HCT116 (cell line): ENCODE data around the gene KCNG1. TPM values are rescaled to one million over a fixed set of nuclear protein-coding genes. Genes with fewer than 3 reads are reported as not detected.

Source experiments
- ATAC-seq: fragments of 200-7000 bp; cut with Tn5 transposase; 2 replicates; pipeline ENCODE4 v1.9.1; 2020; ENCODE audit warnings: mild to moderate bottlenecking, moderate library complexity
- BruUV-seq: library from RNA; stranded (reverse); fragments of 400-500 nt; replicated peaks from 2 replicates; lab custom pipeline; 2021; lab: Mats Ljungman, UMichigan
- CTCF ChIA-PET: fragments of 300-600 bp; sonication (Branson Sonifier 250); formaldehyde crosslinking; loops from one replicate; lab custom pipeline; 2021; ENCODE audit warnings: antibody characterized with exemption; lab: Charles Lee
- POLR2A ChIA-PET: fragments of 300-600, 350-600 bp; sonication (Branson Sonifier 250); formaldehyde crosslinking; loops from one replicate; lab custom pipeline; 2021; ENCODE audit warnings: antibody characterized with exemption; lab: Charles Lee
- RAD21 ChIA-PET, 2 experiments: fragments of 300-600 bp; sonication (Branson Sonifier 250); formaldehyde crosslinking; loops; one replicate each; lab custom pipeline; 2023; ENCODE audit warnings: low total read pairs in 2 of 2; ENCODE audit not compliant: uncharacterized antibody in 2 of 2, unreplicated experiment in 2 of 2, low non-redundant PET in 1 of 2; lab: Charles Lee
- DNase-seq: peaks from one replicate; pipeline ENCODE4 v3.0.0-alpha.2; 2010; ENCODE audit warnings: low read depth, low spot score
- H2AFZ ChIP-seq: fragments of 200-600 bp; shearing (Covaris generic), sonication (generic); 2 replicates; pipeline ENCODE4 v1.6.1; 2017; ENCODE audit warnings: low read depth, mixed run types, mixed read lengths, antibody characterized with exemption, low read length; ENCODE audit not compliant: poor library complexity, severe bottlenecking
- H3K27ac ChIP-seq: 2 replicates; pipeline ENCODE4 v1.5.1; 2012; ENCODE audit warnings: low read depth, low read length
- H3K27me3 ChIP-seq: fragments of 200-600 bp; sonication (generic); 2 replicates; pipeline ENCODE4 v1.6.1; 2016; ENCODE audit warnings: mixed run types, low read length, mixed read lengths; ENCODE audit not compliant: insufficient read depth
- H3K36me3 ChIP-seq, 2 experiments: fragments of 200-500 bp in 1 of 2; fragments of 200-600 bp in 1 of 2; sonication (Bioruptor generic) in 1 of 2; sonication (generic) in 1 of 2; 2 replicates each; pipeline versions ENCODE4 v1.5.1 to v1.6.1; 2014 to 2016; ENCODE audit warnings: low read length in 2 of 2, inconsistent platforms in 1 of 2, mixed read lengths in 1 of 2, mixed run types in 1 of 2; ENCODE audit not compliant: insufficient read depth in 2 of 2, control insufficient read depth in 1 of 2
- H3K4me1 ChIP-seq, 2 experiments: fragments of 200-600 bp in 1 of 2; sonication (generic) in 1 of 2; 2 replicates each; pipeline versions ENCODE4 v1.5.1 to v1.6.1; 2012 to 2017; ENCODE audit warnings: low read length in 2 of 2, inconsistent platforms in 1 of 2, mild to moderate bottlenecking in 1 of 2, mixed read lengths in 1 of 2, mixed run types in 1 of 2, moderate library complexity in 1 of 2; ENCODE audit not compliant: insufficient read depth in 2 of 2, control insufficient read depth in 1 of 2
- H3K4me2 ChIP-seq: fragments of 200-600 bp; sonication (generic); 2 replicates; pipeline ENCODE4 v1.6.1; 2017; ENCODE audit warnings: mixed run types, low read length, mixed read lengths
- H3K4me3 ChIP-seq, 2 experiments: fragments of 200-600 bp in 1 of 2; sonication (generic) in 1 of 2; replicated peaks in 1 of 2; 2 replicates each; pipeline ENCODE4 v1.5.1; 2011 to 2016; ENCODE audit warnings: low read length in 2 of 2, control low read depth in 1 of 2, low read depth in 1 of 2, mild to moderate bottlenecking in 1 of 2, mixed read lengths in 1 of 2, mixed run types in 1 of 2
- H3K79me2 ChIP-seq: fragments of 200-600 bp; sonication (generic); 2 replicates; pipeline ENCODE4 v1.6.1; 2017; ENCODE audit warnings: mild to moderate bottlenecking, mixed run types, low read length, moderate library complexity, mixed read lengths; ENCODE audit not compliant: insufficient read depth
- H3K9ac ChIP-seq: fragments of 200-600 bp; sonication (generic); 2 replicates; pipeline ENCODE4 v1.6.1; 2016; ENCODE audit warnings: low read length, mixed read lengths
- H3K9me2 ChIP-seq: fragments of 200-600 bp; sonication (generic), shearing (Covaris generic); 2 replicates; pipeline ENCODE4 v1.6.1; 2017; ENCODE audit warnings: mixed run types, mild to moderate bottlenecking, moderate library complexity; ENCODE audit not compliant: insufficient read depth
- H3K9me3 ChIP-seq, 2 experiments: fragments of 200-500 bp in 1 of 2; fragments of 200-600 bp in 1 of 2; sonication (Bioruptor generic) in 1 of 2; sonication (generic) in 1 of 2; 2 replicates each; pipeline ENCODE4 v1.6.1; 2014 to 2017; ENCODE audit warnings: low read length in 2 of 2, mixed read lengths in 2 of 2, inconsistent platforms in 1 of 2, low read depth in 1 of 2, mild to moderate bottlenecking in 1 of 2, mixed run types in 1 of 2, moderate library complexity in 1 of 2; ENCODE audit not compliant: control insufficient read depth in 1 of 2, insufficient read depth in 1 of 2
- H4K20me1 ChIP-seq: fragments of 200-600 bp; sonication (generic), shearing (Covaris generic); 2 replicates; pipeline ENCODE4 v1.6.1; 2017; ENCODE audit warnings: mixed run types, mild to moderate bottlenecking, moderate library complexity; ENCODE audit not compliant: insufficient read depth
- ATF3 ChIP-seq: IDR thresholded peaks from 2 replicates; pipeline ENCODE4 v1.6.1; 2012
- CEBPB ChIP-seq: IDR thresholded peaks from 2 replicates; pipeline ENCODE4 v1.6.1; 2012; ENCODE audit warnings: low read depth
- CTCF ChIP-seq, 3 experiments: fragments of 200-600 bp in 1 of 3; sonication (generic) in 1 of 3; IDR thresholded peaks in 2 of 3; conservative IDR thresholded peaks in 1 of 3; 2 replicates each; pipeline ENCODE4 v1.5.1; 2012 to 2017; ENCODE audit warnings: low read depth in 2 of 3, low read length in 2 of 3, antibody characterized with exemption in 1 of 3, borderline replicate concordance in 1 of 3, control low read depth in 1 of 3, mild to moderate bottlenecking in 1 of 3, mixed read lengths in 1 of 3, mixed run types in 1 of 3, moderate library complexity in 1 of 3; ENCODE audit not compliant: insufficient read depth in 1 of 3
- EGR1 ChIP-seq: IDR thresholded peaks from 2 replicates; pipeline ENCODE4 v1.6.1; 2012; ENCODE audit warnings: low read depth
- ELF1 ChIP-seq: IDR thresholded peaks from 2 replicates; pipeline ENCODE4 v1.6.1; 2012; ENCODE audit warnings: low read depth, borderline replicate concordance
- EZH2 ChIP-seq: fragments of 200-600 bp; sonication (generic); IDR thresholded peaks from 2 replicates; pipeline ENCODE4 v1.6.1; 2017; ENCODE audit warnings: antibody characterized with exemption, mixed run types
- EZH2phosphoT487 ChIP-seq: fragments of 200-600 bp; IDR thresholded peaks from 2 replicates; pipeline ENCODE4 v1.6.1; 2018; ENCODE audit warnings: antibody characterized with exemption, borderline replicate concordance
- POLR2A ChIP-seq: IDR thresholded peaks from 2 replicates; pipeline ENCODE4 v1.7.0; 2011; ENCODE audit warnings: borderline replicate concordance; ENCODE audit not compliant: insufficient read depth, insufficient read length; ENCODE audit errors: extremely low read depth
- POLR2AphosphoS5 ChIP-seq: IDR thresholded peaks from 2 replicates; pipeline ENCODE4 v1.6.1; 2011; ENCODE audit warnings: mild to moderate bottlenecking, low read depth, low read length, moderate library complexity
- RAD21 ChIP-seq: IDR thresholded peaks from 2 replicates; pipeline ENCODE4 v1.6.1; 2012; ENCODE audit warnings: low read depth, mild to moderate bottlenecking
- SIN3A ChIP-seq: IDR thresholded peaks from 2 replicates; pipeline ENCODE4 v1.6.1; 2012; ENCODE audit warnings: low read depth
- SP1 ChIP-seq: IDR thresholded peaks from 2 replicates; pipeline ENCODE4 v1.6.1; 2012; ENCODE audit warnings: low read depth
- YY1 ChIP-seq: IDR thresholded peaks from 2 replicates; pipeline ENCODE4 v1.6.1; 2011; ENCODE audit warnings: low read length, low read depth, moderate library complexity, mild to moderate bottlenecking; ENCODE audit not compliant: insufficient replicate concordance; ENCODE audit errors: extremely low read depth
- ZBTB33 ChIP-seq: IDR thresholded peaks from 2 replicates; pipeline ENCODE4 v1.6.1; 2011; ENCODE audit warnings: mild to moderate bottlenecking, low read length, moderate library complexity; ENCODE audit not compliant: insufficient replicate concordance; ENCODE audit errors: extremely low read depth
- ZFX ChIP-seq: fragments of 450-650 bp; IDR thresholded peaks from 2 replicates; pipeline ENCODE4 v1.6.1; 2017
- ZNF274 ChIP-seq: fragments of 200-500 bp; sonication (Bioruptor generic); IDR thresholded peaks from 2 replicates; pipeline ENCODE4 v1.6.1; 2014; ENCODE audit warnings: mild to moderate bottlenecking, low read depth, low read length, inconsistent platforms
- intact Hi-C: fragments of 100-400 bp; cut with micrococcal nuclease; formaldehyde crosslinking; loops from 2 replicates; pipeline ENCODE4 v1.10.0; 2022
- total RNA-seq: library from RNA; stranded (reverse); gene quantifications from one replicate; pipeline ENCODE4 v1.2.1, GENCODE V29; 2021; ENCODE audit not compliant: unreplicated experiment

KCNG1 gene
- total RNA-seq, 1 experiment from 2014 or later: 54.6 TPM

- no TSS peak for BruUV-seq
- peaks cover 10% of the 10 kb centered on the region; the same call in 1 of the 2 replicates for H3K27me3 ChIP-seq
- RAD21 ChIA-PET: interaction anchor here in 1 of 2 experiments (0.6 kb wide), 1 partner anchor 242 kb away, joined by 6 read pairs; no protein-coding TSS in a partner anchor
Measured at GRCh38 chr20:51034988-51035656, 12.2 kb upstream of the KCNG1 start.

More at GRCh38 chr20:51034988-51035656, 12.2 kb upstream of the KCNG1 start:
- TF ChIP-seq CEBPB (no peak), ATF3 (no peak), ELF1 (no peak), RAD21 (no peak), CTCF (IDR thresholded peaks at IDR 0.05 in 2 of 3, conservative IDR thresholded peaks at IDR 0.05 in 1 of 3; ENCODE audit: borderline replicate concordance in 1 of 3, insufficient read depth in 1 of 3, low read depth in 2 of 3, low read length in 2 of 3) (no peak), EZH2phosphoT487 (no peak), EZH2 (no peak), SP1 (no peak), EGR1 (no peak), ZBTB33 (no peak), ZFX (no peak), POLR2A (no peak), SIN3A (no peak), POLR2AphosphoS5 (no peak), ZNF274 (no peak), YY1 (no peak)
- POLR2A ChIA-PET: interaction anchor here (0.6 to 1.7 kb wide), 3 partner anchors 9 to 950 kb away, joined by 3 to 5 read pairs (median 3); no protein-coding TSS in a partner anchor
- H3K27ac ChIP-seq: no peak overlapping the region
- no peaks in the 10 kb centered on the region for H3K79me2 ChIP-seq
- peaks cover 0 to 5% of the 10 kb centered on the region in 2 experiments; a peak in 1 of 4 replicates for H3K9me3 ChIP-seq
- H3K9me2 ChIP-seq: no peaks in the 10 kb centered on the region
- DNase-seq (no peak), ATAC-seq (no peak)
- peaks cover 15 to 32% of the 10 kb centered on the region in 2 experiments for H3K4me1 ChIP-seq
- H3K4me2 ChIP-seq: no peak overlapping the region
- no peaks in the 10 kb centered on the region for H3K36me3 ChIP-seq
- H3K4me3 ChIP-seq: no peak overlapping the region
- H2AFZ ChIP-seq: no peak overlapping the region
- no peaks in the 10 kb centered on the region for H4K20me1 ChIP-seq
- no peak overlapping the region for H3K9ac ChIP-seq
- intact Hi-C loops: no loop called here
- CTCF ChIA-PET: interaction anchor here (0.8 to 1.2 kb wide), 2 partner anchors 42 to 47 kb away, joined by 3 read pairs; no protein-coding TSS in a partner anchor
